ENCODE results near the gene DCUN1D2.
"Not testable (repeated sequence)": the region's sequence is repeated elsewhere in the genome, so short reads cannot be mapped to it uniquely, and the experiment has no call there.

The DCUN1D2 gene

DNA sequence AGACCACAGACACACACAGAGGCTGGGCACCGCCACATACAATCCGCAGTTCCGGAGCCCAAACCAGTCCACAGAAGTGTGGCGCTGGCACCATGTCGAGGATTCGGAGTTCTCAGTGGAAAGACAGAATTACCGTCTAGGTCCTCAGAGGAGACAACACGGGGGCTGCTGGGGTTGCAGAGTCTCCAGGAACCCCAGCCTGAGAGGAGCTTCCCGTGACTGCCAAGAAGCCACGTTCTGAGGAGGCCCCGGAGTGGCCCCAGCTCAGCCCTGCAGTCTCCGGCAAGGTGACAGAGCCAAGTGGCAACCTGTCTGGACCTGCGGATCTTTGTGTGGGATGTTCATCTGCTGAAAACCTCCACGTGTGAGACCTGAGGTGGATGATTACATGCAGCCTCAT lies 29.9 kb downstream of the DCUN1D2 start:
- DNase-seq: no peak

DNA sequence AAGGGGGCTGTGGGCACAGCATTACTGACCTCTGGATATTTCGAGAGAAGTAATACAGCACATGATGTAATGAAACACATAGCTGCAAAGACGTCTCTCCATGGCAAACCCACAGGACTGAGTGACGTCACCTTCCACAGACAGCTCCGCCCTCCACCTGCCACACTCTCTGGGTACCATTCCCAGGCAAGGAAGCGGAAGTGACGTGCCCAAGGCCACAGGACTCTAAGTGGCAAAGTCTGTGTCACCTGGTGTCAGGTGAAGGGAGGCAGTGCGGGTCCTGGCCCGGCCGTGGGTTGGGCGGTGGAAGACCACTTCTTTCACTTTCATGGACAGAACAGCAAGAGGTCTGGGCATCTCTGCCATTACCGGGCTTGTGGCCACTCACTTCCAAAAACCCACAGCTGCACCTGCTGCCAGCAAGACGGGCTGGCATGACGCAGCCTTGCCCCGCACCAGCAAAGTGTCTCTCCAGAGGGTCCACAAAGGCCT lies 30.4 kb downstream of the DCUN1D2 start:
- no peak for DNase-seq

DNA sequence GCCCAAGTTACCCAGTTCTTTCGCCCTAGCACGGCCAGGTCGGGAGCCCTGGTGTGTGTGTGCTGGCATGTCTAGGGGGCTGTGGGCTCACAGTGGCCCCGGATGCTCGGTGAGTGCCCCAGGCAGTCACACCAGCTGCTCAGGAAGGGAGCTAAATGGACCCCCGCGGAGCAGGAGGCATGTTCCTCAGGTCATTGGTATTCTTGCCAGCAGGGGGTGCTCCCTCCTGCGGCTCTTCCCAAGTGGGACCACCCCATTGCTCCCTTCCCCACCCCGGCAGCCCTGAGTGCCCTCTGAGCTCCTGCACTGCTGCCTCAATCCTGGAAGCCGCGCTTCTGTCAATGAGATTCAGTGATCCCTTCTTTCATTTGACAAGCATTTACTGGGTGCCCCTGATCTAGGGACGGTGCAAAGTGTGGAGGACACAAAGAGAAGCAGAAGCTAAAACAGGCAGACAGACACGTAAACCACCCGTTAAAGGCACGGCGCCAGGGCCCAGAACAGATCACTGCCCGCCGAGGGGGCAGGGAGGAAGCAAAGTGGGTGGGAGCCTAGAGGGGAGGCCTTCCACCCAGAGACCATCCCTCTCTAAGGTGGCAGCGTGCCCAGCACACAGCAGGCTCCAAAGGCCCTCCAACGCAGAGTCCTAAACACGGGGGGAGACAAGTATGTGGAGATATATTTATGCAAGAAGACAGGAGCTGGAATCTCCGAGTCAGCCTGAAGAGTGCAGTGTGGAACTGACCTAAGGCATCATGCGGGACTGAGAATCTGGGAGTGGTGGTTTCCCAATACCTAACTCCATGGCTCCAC lies 32.1 kb downstream of the DCUN1D2 start:
- DNase-seq: no peak

DNA sequence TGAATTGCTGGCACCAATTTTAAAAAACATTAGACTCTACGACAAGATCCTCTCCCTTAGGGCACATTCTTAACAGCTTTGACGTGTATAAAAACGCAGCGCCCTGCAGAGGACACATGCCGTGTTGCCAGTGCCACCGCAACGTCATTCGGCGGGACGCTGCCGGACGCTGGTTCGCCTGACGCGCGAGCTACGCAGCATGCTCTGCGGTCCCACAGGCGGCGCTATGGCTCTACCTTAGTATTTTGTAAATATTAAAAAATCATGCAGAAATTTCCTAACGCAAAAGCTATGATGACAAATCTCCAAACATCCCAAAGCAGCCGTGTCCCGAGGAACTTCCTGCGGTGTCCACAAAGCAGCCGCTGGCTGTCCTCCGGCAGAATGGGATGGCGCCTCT lies 33.0 kb downstream of the DCUN1D2 start:
- DNase-seq: no peak

DNA sequence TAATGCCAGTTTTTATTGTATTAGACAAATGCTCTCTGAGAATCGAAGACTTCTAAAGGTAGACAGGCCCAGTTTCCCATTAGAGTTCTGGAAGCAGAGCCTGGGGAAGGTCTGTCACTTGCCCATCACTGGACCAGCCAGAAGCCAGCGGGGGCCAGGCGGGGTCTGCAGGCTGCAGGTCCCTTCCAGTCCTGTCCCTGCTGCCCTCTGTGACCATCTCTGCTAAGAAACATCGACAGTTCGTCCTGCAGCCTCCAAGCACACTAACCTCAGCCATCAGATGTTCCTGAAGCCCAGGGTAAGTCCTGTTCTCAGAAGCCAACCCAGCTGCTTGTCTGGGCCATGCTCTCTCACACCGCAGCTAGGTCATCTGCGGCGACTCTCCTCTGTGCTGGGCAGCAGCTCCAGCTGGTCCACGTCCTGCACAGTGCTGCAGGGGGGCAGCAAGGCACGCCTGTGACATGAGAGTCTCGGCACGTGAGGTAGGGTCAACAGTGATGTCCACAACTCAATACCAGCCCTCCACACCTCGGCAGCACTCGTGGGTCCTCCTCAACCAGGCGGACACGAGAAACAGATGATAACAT lies 34.3 kb downstream of the DCUN1D2 start:
- DNase-seq: no peak

DNA sequence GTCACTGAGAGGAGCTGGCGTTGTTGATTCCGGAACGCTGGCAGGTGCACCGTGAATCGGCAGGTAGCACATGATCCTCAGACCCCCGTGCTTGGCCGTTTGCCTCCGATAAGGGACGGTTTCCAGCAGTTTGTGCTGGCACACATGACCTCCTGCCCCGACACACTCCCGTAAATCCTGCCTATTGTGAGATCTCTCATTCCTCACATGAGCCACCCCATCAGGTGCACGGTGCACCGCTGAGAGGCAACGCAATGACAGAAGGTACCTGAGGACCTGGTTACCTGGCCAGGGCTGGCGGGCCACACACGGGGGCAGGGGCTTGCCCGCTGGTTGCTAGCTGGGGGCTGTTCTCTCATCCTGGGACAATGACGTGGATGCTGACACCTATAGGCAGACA lies 35.1 kb downstream of the DCUN1D2 start:
- DNase-seq: no peak

DNA sequence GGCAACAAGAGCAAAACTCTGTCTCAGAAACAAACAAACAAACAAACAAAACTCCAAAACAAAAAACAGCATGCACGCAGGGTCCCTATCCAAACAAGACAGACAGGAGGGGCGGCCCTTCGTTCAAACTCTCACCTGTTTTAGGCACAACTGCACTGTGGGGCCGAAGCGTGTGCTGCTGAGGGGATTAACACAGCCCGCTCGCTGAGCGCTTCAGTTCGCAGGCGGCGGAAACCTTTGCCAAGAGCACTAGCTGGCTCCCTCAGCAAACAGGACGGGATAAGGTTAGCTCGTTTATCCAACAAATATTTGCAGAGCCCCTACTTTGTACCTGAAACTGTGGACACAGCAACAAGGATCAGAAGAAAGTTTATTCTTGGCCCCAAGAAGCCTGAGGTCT lies 35.6 kb downstream of the DCUN1D2 start:
- DNase-seq: no peak

DNA sequence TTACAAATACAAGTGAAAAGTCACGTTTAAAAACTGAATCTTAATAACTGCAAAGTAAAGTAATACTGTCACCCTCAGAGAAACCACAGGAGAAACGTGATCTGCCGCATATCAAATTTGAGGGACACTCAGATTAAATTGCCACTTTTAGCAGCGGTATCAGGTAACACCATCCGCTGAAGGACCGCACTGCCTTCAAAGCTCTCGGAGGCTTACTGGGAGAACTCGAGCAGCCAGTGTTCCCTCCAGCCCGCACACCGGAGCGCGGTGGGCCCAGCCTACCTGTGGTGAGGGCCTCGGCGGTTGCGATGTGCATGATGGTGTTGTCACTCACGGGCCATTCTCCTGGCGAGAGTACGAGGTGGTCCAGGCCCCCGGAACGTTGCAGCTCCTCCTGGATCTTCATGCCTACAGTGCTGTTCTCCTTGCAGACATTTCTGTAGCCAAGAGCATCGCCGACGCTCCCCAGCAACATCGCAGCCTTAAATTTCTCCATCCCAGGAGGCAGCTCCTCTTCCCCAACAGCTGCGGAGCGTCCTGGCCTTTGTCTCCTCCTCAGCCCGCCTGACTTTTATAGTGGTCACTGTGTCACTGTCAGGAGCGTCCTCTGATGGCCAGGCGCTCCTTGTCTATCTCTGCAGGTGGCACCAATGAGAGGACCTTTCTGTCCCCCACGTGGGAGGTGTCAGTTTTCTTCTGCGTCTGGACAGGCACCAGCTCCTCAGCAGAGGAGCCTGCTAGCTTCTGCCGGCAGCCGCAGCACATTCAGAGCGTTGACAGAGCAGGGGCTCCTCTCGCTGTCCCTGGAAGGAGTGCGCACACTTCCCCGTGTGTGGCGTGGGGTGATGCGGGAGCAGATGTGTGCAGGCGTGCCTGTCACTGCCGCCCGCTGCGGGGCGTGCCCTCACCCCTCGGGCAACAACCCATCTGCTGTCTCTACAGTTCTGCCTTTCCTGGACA lies 37.3 kb downstream of the DCUN1D2 start, which contains the start of gene ADPRHL1:
Gene ADPRHL1, minus strand, starts transcription at position 547 of the 960 bp plus-strand sequence. Its CDS starts 51 bp downstream, at position 496.
- no peak for DNase-seq

DNA sequence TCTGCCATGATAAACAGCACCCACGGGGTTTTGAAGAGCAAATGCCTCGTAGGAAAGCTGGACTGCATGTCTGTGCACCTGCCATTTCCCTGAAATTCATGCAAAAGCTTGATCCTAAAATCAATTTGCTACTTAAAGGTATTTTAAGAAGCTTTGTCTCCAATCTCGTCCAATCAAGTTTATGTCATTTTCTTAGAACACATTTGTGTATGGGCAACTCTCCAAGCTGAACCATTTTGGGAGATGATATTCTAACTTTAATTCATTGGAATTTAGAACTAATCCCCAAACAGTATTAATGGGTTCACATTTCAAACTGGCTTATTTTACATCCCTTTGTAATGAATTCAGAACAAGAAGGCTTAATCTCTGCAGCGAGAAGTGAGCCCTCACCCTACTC lies 38.0 kb downstream of the DCUN1D2 start:
- no peak for DNase-seq

DNA sequence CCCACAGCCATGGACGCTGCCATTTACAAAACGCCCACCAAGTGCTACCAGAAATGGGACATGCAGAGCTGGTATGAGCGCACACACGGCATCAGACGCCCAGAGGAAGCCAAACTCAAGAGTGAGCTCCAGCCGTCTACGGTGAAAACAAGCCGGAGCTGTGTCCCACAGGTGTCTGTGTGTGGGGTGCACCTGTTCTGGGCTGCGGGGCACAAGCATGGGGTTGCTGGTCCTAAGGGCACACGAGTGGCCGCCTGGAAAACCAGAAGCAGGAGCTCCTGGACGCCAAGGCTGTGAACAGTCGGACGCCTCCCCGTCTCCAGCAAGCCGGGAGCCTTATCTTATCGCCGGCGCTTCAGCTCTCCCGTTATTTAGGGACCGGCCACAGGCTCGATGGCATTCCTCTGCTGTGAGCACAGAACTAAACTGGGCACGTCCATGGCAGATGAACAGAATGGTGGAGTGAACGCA lies 38.5 kb downstream of the DCUN1D2 start:
- no peak for DNase-seq

DNA sequence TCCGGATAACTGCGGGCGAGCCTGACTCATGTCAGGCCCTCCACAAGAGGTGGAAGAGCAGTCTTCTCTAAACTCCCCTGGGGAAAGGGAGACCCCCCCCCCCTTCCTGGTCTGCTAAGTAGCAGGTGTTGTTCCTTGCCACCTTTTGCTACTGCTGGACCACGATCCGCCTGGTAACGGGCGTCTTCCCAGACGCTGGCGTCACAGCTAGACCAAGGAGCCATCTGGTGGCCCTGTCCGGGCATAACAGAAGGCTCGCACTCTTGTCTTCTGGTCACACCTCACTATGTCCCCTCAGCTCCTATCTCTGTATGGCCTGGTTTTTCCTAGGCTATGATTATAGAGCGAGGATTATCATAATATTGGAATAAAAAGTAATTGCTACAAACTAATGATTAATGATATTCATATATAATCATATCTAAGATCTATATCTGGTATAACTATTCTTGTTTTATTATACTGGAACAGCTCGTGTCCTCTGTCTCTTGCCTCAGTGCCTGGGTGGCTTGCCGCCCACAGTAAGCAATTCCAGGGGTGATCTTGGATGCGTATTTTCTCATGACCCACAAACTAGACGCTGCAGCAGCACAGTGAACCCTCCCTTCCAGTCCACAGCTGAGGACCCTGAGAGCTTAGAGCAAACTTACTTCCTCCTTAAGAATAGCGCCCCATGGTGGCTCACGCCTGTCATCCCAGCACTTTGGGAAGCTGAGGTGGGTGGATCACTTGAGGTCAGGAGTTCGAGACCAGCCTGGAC lies 39.5 kb downstream of the DCUN1D2 start:
- peak; percentile 15 for DNase-seq

DNA sequence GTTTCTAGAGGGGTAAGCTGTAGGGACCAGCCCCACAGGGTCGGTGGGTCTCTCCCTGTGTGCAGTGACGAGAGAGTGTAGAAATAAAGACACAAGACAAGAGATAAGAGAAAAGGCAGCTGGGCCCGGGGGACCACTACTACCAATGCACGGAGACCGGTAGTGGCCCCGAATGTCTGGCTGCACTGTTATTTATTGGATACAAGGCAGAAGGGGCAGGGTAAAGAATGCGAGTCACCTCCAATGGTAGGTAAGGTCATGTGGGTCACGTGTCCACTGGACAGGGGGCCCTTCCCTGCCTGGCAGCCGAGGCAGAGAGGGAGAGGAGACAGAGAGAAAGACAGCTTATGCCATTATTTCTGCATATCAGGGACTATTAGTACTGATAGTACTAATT lies 40.2 kb downstream of the DCUN1D2 start:
- not testable (repeated sequence) for DNase-seq

DNA sequence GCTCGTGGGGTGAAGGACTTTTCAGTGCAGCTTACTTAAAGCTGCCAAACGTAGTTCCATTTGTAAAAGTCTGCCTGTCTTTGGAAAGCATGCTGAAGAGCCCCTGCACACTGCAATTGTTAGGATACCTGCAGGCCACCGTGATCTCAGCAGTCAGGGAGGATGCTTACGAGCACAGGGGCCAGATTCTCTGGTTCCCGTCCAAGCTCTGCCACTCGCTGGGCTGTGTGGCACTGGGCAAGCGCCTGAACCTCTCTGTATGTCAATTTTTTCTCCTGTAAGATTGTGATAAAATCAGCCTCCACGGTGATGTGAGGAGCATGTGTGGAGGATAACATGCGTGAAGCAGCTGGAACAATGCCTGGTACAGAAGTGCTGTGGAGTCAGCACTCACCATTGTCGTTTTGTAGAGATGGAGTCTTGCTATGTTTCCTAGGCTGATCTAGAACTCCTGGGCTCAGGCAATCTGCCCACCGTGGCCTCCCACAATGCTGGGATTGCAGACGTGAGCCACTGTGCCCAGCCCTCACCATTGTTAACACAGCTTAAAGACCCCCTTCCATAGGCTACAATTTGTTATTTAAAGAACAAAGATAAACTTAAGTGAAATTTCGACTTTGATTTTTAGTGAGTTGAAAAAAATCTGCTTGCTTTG lies 40.7 kb downstream of the DCUN1D2 start:
- DNase-seq: no peak

DNA sequence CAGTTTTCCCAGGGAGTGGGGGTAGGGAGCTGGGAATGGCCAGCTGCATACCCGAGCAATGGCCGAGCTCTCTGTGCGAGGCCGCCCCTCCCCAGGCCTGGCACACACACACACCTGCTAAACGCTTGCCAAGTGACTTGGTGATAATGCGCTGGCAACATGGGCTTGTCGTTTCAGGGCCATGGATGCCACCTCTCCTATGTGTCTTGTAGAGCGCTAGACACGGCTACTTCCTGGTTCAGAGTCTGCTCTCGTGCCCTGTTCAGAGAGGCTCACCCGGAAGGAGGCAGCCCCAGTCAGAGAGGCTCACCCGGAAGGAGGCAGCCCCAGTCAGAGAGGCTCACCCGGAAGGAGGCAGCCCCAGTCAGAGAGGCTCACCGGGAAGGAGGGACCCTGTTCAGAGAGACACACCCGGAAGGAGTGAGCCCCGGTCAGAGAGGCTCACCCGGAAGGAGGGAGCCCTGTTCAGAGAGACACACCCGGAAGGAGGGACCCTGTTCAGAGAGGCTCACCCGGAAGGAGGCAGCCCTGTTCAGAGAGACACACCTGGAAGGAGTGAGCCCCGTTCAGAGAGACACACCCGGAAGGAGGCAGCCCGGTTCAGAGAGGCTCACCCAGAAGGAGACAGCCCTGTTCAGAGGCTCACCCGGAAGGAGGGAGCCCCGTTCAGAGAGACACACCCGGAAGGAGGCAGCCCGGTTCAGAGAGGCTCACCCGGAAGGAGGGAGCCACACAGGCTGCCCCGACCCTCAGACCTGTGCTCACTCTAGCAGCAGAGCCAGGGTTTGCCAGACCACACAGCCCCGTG lies 41.4 kb downstream of the DCUN1D2 start:
- peak; percentile 99 for DNase-seq

DNA sequence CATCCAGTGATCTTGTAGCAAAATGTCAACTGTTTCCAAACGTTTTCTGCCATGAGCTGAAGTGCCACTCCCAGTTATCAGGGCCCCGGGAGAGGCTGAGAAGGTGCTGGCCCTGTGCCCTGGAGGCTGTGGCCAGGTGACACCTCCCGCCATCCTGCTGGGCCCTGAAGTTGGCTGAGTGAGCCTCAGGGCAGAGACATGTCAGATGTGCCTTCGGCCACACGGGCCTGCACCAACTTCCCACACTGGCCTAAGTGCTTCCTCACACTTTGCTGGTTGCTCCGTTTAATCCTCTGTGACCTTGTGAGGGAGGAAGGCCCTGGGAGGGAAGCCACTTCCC lies 42.0 kb downstream of the DCUN1D2 start:
- DNase-seq: peak; percentile 59

DNA sequence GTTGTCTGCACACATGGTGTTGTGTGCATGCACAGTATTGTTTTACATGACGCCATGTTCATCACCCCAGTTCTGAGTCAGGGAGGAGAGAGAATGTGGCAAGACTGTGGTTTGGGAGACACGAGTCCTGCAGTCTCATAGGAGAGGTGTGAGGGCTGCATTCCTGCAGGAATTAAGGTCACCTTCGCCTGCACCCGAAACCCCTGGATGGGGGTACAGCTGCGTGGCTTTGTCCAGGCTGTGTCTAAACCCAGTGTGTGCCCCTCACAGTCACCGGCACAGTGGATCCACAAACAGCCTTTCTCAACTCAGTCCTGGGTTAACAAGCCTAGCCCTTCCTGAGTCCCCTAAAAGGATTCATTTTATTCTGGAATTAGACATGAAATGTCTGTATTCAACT lies 42.9 kb downstream of the DCUN1D2 start:
- no peak for DNase-seq

DNA sequence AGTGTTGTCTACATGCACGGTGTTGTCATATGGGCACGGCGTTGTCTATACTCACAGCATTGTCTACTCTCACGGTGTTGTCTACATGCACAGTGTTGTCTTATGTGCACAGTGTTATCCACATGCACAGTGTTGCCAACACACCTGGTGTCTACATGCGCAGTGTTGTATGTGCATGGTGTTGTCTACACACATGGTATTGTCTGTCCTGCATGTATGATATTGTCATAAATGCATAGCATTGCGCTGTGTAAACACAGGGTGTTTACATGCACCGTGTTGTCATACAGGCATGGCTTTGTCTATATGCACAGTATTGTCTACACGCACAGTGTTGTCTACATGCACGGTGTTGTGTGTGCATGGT lies 44.0 kb downstream of the DCUN1D2 start:
- no peak for DNase-seq

DNA sequence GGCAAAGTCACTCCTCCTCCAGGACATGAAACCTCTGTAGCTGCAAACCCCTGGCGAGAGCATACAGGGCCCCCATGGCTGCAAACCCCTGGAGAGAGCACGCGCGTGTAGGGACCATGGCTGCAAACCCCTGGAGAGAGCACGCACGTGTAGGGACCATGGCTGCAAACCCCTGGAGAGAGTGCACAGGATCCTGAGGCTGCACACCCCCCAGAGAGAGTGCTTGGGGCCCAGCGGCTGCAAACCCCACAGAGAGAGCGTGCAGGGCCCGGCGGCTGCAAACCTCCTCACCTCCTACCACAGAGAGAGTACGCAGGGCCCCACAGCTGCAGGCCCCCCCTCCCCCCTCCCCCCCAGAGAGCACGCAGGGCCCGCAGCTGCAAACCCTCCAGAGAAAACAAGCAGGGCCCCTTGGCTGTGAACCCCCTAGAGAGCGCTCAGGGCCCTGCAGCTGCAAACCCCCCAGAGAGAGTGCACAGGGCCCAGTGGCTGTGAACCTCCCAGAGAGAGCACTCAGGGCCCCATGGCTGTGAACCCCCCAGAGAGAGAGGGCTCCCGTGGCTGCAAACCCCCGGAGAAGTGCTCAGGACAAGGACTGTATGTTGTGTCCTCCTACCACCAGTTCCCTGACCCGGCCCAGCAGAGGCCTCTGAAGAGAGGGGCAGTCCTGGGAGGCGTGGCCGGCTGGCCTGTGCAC lies 44.6 kb downstream of the DCUN1D2 start:
- DNase-seq: no peak

DNA sequence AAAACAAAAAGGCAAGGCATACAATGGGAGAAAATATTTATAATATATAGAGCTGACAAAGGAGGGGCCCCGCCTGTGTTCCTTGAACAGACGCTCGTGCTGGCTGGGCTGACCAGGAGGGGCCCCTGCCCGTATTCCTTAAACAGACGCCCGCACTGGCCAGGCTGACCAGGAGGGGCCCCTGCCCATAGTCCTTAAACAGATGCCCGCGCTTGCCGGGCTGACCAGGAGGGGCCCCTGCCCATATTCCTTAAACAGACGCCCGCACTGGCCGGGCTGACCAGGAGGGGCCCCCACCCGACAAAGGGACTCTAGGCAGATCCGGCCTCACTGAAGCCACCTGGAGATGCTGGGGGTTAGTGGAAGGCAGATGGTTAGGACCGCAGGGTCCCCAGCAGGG lies 46.5 kb downstream of the DCUN1D2 start:
- DNase-seq: no peak

DNA sequence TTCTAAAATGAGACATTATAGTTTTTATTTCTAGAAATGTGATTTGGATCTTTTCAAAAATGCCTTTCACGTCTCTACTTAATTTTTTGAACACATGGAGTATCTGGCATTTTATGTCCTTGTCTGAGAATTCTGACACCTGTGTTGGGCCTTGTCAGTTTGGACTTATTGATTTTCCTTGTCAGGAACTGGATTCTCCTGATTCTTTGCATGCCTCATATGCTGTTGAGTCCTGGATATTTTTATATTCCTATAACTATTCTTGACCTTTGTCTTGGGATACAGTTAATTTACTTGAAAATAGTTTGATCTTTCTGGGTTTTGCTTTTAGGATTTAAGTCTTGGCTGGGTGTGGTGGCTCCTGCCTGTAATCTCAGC lies 47.5 kb downstream of the DCUN1D2 start:
- DNase-seq: no peak

Data from NCI-H1105 treated with DMSO at 0.1 percent for 48 hours (cell line).